GM19324 (cell line): ENCODE measurements around the gene NDEL1.

Experiments used
- ATAC-seq: cut with Tn5 transposase; IDR thresholded peaks from one replicate; pipeline ENCODE4 v1.9.1; 2021; ENCODE audit warnings: mild to moderate bottlenecking, moderate library complexity; ENCODE audit not compliant: unreplicated experiment, low FRiP score

Gene NDEL1

GRCh38 chr17:8496081-8496480 lies 60.4 kb downstream of the NDEL1 start:
- no peak for ATAC-seq

GRCh38 chr17:8499171-8499570 lies 63.5 kb downstream of the NDEL1 start:
- ATAC-seq: no peak

- ATAC-seq: no peak
Measured at GRCh38 chr17:8499614-8500013, 63.9 kb downstream of the NDEL1 start.

- no peak for ATAC-seq
Measured at GRCh38 chr17:8500609-8501008, 64.9 kb downstream of the NDEL1 start.

DNA sequence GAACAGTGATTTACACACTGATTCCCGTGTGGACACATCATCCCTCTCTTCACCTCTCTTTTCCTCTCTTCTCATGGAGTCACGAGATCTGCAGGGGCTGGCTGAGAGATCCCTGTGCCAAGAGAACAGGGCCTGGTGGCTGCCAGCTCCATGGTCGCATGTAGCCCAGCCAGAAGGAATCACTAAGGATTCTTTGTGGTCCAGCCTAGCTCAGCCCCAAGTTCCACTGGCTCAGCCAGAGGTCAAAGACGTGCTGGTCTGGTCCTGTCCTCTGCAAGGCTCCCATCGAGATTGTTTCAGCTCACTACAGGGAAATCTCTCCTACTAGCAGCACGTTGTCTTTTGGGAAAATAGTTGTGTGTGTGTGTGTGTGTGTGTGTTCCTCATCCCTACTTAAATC lies 66.4 kb downstream of the NDEL1 start:
- no peak for ATAC-seq

- no peak for ATAC-seq
Measured at GRCh38 chr17:8503368-8503767, 67.7 kb downstream of the NDEL1 start.

- ATAC-seq: no peak
Measured at GRCh38 chr17:8503807-8504206, 68.1 kb downstream of the NDEL1 start.

DNA sequence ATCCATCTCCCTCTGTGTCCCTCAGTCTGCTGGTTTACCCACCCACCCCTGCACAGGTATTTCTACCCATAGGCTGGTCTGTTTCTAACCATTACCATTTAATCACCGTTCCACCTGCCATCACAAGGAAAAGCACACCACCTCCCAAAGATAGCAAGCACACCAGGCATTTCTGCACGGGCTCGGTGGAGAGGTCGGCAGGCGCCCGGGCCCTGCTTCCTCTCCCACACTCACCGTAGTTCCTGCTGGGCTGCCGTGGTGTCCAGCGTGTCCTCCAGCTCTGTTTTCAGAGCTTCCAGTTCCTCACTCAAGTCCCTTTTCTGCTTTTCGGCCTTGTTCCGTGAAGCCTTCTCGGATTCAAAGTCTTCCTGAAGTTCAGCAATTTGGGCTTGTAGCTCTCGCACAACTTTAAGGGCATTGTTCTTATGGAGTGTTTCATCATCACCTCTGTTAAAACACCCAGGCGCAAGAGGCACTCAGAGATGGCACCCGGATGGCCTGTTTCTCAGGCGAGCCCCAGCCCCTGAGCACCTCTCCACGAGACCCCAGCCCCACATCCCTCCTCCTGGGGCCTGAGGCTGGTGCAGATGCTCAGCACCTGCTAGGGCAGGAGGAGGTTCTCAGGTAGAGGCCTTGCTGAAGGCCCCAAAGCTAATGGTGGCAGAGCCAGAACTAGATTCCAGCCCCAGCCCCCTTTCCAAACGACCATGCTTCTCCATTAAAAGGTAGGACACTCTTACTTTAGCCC lies 69.0 kb downstream of the NDEL1 start:
- no peak for ATAC-seq

DNA sequence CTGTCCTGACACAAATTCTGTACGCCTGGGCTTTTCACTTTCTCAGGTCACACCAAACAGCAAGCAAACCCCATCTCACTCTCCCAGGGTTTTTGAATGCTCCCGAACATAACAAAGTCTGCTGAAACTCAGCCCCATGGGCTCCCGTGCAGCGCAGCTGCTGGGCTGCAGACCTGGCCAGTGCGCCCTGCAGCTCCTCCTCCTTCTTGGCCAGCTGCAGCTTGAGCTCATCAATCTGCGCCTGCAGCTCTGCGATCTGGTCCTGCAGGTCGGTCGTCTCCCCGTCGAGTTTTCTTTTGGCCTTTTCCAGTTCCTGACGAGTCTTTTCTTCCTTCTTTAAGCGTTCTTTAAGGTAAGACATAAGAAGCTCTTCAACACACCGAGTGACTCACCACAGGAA lies 70.5 kb downstream of the NDEL1 start:
- ATAC-seq: no peak

GRCh38 chr17:8514801-8515200 lies 79.1 kb downstream of the NDEL1 start:
- no peak for ATAC-seq
